Measurements from ENCODE around the gene PTP4A1.

- TF ChIP-seq REST (IDR thresholded peaks at IDR 0.05; ENCODE audit: low read depth, low read length) (no peak), CTCF (IDR thresholded peaks at IDR 0.05) (no peak)
Observed at GRCh38 chr6:63538550-63538949, 33.7 kb upstream of the PTP4A1 start.

Data from SK-N-SH (cell line).